Kidney glomerular epithelial cell (primary cell): ENCODE data around the gene MIOX.

ENCODE experiments used
- DNase-seq: peaks from one replicate; lab custom pipeline; 2025; lab: John Stamatoyannopoulos, UW

MIOX gene

GRCh38 chr22:50529897-50530579 lies 43.4 kb downstream of the MIOX start, which contains the start of gene TYMP:
Gene TYMP (minus strand): TSS chr22:50530012. CDS start chr22:50529709, 303 bp downstream.
- no peak for DNase-seq

GRCh38 chr22:50530580-50530876 lies 43.9 kb downstream of the MIOX start:
- no peak for DNase-seq

- no peak for DNase-seq
Observed at GRCh38 chr22:50530877-50531545, 44.4 kb downstream of the MIOX start.

GRCh38 chr22:50531546-50531961 lies 44.9 kb downstream of the MIOX start:
- no peak for DNase-seq

GRCh38 chr22:50531962-50532674 lies 45.5 kb downstream of the MIOX start:
- peak; percentile 39 for DNase-seq

- DNase-seq = no peak
Observed at GRCh38 chr22:50532824-50533796, 46.5 kb downstream of the MIOX start.

GRCh38 chr22:50533856-50534711 lies 47.4 kb downstream of the MIOX start:
- peak; percentile 50 for DNase-seq

GRCh38 chr22:50535113-50535512 lies 48.5 kb downstream of the MIOX start:
- no peak for DNase-seq

- DNase-seq = no peak
Observed at GRCh38 chr22:50536226-50536625, 49.6 kb downstream of the MIOX start.

GRCh38 chr22:50537765-50538164 lies 51.1 kb downstream of the MIOX start:
- no peak for DNase-seq
